Measurements from ENCODE around the gene GAS2L3.
"Not testable (repeated sequence)": the region's sequence is repeated elsewhere in the genome, so short reads cannot be mapped to it uniquely, and the experiment has no call there.

GAS2L3 gene

GRCh38 chr12:100573292-100574186 is at the start of gene GAS2L3:
TSS of gene GAS2L3 (plus strand) at chr12:100573684. CDS start at chr12:100594905, 21,221 bp downstream.
- peak; percentile 2 to 10 for DNase-seq (ENCODE audit: low read depth in 2 of 2, low spot score in 1 of 2)

- no peak for DNase-seq (ENCODE audit: low read depth in 2 of 2, low spot score in 1 of 2)
Observed at GRCh38 chr12:100528034-100528433, 45.5 kb upstream of the GAS2L3 start.

- no peak for DNase-seq (ENCODE audit: low read depth in 2 of 2, low spot score in 1 of 2)
Observed at GRCh38 chr12:100528471-100529127, 44.9 kb upstream of the GAS2L3 start.

- no peak for DNase-seq (ENCODE audit: low read depth in 2 of 2, low spot score in 1 of 2)
Observed at GRCh38 chr12:100529756-100530350, 43.6 kb upstream of the GAS2L3 start.

- no peak for DNase-seq (ENCODE audit: low read depth in 2 of 2, low spot score in 1 of 2)
Observed at GRCh38 chr12:100533376-100533775, 40.1 kb upstream of the GAS2L3 start.

- no peak for DNase-seq (ENCODE audit: low read depth in 2 of 2, low spot score in 1 of 2)
Observed at GRCh38 chr12:100534625-100535227, 38.8 kb upstream of the GAS2L3 start.

GRCh38 chr12:100539202-100539601 is 34.3 kb upstream of the GAS2L3 start:
- DNase-seq (ENCODE audit: low read depth in 2 of 2, low spot score in 1 of 2) = no peak

- no peak for DNase-seq (ENCODE audit: low read depth in 2 of 2, low spot score in 1 of 2)
Observed at GRCh38 chr12:100544165-100544564, 29.3 kb upstream of the GAS2L3 start.

- DNase-seq (ENCODE audit: low read depth in 2 of 2, low spot score in 1 of 2) = no peak
Observed at GRCh38 chr12:100545092-100545491, 28.4 kb upstream of the GAS2L3 start.

- DNase-seq (ENCODE audit: low read depth in 2 of 2, low spot score in 1 of 2) = no peak
Observed at GRCh38 chr12:100553936-100554335, 19.5 kb upstream of the GAS2L3 start.

- DNase-seq (ENCODE audit: low read depth in 2 of 2, low spot score in 1 of 2) = no peak
Observed at GRCh38 chr12:100554608-100555077, 18.8 kb upstream of the GAS2L3 start.

- DNase-seq (ENCODE audit: low read depth in 2 of 2, low spot score in 1 of 2) = no peak
Observed at GRCh38 chr12:100555722-100556121, 17.8 kb upstream of the GAS2L3 start.

- DNase-seq (ENCODE audit: low read depth in 2 of 2, low spot score in 1 of 2) = no peak
Observed at GRCh38 chr12:100557357-100557756, 16.1 kb upstream of the GAS2L3 start.

- DNase-seq (ENCODE audit: low read depth in 2 of 2, low spot score in 1 of 2) = not testable (repeated sequence)
Observed at GRCh38 chr12:100559261-100559660, 14.2 kb upstream of the GAS2L3 start.

GRCh38 chr12:100564090-100564489 is 9.4 kb upstream of the GAS2L3 start:
- DNase-seq (ENCODE audit: low read depth in 2 of 2, low spot score in 1 of 2) = no peak

GRCh38 chr12:100564905-100565467 is 8.5 kb upstream of the GAS2L3 start:
- DNase-seq (ENCODE audit: low read depth in 2 of 2, low spot score in 1 of 2) = no peak

GRCh38 chr12:100565987-100566545 is 7.4 kb upstream of the GAS2L3 start:
- no peak for DNase-seq (ENCODE audit: low read depth in 2 of 2, low spot score in 1 of 2)

GRCh38 chr12:100566887-100567637 is 6.4 kb upstream of the GAS2L3 start:
- no peak for DNase-seq (ENCODE audit: low read depth in 2 of 2, low spot score in 1 of 2)

GRCh38 chr12:100567945-100568344 is 5.5 kb upstream of the GAS2L3 start:
- no peak for DNase-seq (ENCODE audit: low read depth in 2 of 2, low spot score in 1 of 2)

- no peak for DNase-seq (ENCODE audit: low read depth in 2 of 2, low spot score in 1 of 2)
Observed at GRCh38 chr12:100572184-100572583, 1.3 kb upstream of the GAS2L3 start.
